GM21528 (cell line): ENCODE data around the gene ETS2.
"Not testable (repeated sequence)": the region's sequence is repeated elsewhere in the genome, so short reads cannot be mapped to it uniquely, and the experiment has no call there.

ENCODE experiments used
- ATAC-seq: cut with Tn5 transposase; IDR thresholded peaks from one replicate; pipeline ENCODE4 v1.9.1; 2021; ENCODE audit warnings: mild to moderate bottlenecking, moderate library complexity; ENCODE audit not compliant: unreplicated experiment, low FRiP score

The ETS2 gene

DNA sequence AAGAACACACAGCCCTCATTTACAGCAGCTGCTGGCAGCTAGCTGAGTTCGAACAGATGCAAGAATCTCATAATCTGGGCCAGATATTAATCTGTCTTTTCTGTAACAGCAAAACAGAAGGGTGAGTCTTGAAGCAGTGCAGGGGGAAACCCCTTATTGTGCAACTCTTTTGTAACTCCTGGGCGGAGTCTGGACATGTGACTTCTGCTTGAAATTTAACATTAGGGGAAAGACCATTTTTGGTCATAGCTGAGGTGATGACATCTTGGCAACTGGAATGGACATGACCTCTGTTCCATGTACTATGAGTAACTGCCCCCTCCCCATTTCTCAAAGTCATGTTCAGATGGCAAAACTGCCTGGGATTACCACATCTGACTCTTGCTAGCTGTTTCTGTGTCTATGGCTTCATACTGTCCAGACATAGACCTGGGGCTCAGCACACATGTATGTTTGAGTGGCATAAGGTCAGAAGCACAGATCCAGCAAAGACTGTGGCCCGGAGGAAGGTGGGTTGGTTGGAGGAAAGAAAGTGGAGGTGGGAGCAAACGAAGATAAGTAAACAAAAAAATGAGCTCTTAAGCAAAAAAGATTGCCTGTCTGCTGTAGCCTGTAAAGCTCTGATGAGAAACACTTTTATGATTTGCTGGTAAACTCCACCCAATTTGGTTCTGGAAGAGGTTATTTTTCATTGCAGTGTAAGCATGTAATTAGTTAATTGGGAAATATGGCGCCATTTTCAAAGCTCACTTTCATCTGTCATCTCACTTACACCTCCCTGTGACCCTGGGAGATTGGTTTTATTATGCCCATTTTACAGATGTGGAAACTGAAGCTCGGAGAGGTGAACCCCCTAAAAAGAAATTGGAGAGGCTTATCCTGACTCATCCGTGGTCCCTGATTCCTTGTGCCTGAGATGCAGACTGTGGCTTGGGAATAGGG lies 26.1 kb downstream of the ETS2 start:
- peak; percentile 86 for ATAC-seq

DNA sequence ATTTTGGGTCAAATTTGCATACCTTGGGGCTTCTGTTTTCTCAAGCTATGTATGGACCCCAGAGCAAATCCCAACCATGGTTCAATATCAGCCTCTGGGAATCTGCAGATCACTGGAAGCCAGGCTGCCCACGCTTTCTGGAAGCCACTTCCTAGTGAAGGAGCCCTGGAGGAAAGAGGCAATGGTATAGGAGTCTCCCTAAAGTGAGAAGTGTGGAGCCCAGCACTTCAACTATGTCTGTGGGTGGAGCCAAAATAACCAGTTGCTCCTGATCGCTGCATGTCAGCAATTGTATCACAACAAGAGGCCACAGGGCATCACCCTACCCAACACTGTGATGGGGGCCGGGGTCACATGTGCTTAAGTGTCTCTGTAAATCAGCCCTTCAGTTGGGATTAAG lies 26.9 kb downstream of the ETS2 start:
- ATAC-seq = no peak

DNA sequence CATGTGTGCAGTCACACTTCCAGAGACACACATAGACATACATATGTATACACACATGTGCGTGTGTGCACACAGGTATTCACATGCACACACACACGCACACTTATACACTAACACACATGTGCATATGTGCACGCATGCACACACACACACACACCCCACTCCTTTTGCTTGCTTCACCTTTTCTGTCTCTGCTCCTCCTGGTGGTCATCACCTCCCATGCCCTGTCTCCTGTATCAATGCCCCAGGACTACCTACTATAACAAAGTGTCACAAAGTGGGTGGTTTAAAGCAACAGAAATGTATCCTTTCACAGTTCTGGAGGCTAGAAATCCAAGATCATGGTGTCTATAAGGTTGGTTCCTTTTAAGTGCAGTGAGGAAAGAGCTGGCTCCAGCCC lies 27.4 kb downstream of the ETS2 start:
- no peak for ATAC-seq

DNA sequence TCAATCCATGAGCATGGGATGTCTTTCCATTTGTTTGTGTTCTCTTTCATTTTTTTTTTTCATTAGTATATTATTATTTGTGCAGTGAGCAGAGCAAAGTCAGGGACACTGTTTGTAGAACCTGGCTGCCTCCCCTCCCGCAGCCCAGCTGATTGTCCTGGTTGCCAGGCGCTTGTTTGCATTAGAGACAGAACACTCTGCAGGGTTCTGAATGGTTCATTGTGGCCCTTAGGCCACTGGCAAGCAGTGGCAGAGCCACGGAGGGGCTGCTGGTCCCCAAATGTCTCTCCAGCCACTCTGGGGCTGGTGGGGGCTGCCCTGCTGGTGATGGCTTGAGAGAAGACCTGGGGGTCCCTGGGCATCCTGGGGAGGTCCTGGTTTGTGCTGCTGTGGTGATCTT lies 29.0 kb downstream of the ETS2 start:
- ATAC-seq = no peak

DNA sequence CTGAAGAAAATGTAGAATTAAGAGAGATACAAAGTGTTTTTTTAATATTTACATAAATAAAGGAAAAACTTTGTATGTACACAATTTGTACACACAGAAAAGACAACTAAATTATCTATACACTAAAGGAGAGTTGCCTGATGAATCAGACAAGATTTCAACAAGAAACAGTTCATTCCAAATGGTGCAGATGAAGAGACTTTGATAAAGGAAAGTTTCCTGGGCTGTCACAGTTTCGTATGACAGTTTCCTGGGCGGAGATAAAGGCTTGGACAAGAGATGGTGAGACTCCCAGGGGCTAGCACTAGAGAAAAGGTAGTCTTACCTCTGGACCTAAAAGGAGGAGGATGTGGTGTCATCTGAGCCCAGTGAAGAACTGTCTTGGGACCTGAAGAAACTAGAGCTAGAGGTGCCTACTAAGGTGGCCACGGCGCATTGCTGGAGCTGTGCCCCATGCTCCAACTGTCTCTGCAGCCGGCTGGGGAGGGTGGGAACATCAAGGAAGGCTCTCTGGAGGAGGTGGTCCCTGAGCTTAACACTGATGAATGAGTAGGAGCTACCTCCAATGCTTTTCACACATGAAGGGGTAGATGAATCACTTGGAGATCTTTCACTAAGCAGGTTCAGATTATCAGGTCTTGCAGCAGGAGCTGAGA lies 32.2 kb downstream of the ETS2 start:
- ATAC-seq = no peak

DNA sequence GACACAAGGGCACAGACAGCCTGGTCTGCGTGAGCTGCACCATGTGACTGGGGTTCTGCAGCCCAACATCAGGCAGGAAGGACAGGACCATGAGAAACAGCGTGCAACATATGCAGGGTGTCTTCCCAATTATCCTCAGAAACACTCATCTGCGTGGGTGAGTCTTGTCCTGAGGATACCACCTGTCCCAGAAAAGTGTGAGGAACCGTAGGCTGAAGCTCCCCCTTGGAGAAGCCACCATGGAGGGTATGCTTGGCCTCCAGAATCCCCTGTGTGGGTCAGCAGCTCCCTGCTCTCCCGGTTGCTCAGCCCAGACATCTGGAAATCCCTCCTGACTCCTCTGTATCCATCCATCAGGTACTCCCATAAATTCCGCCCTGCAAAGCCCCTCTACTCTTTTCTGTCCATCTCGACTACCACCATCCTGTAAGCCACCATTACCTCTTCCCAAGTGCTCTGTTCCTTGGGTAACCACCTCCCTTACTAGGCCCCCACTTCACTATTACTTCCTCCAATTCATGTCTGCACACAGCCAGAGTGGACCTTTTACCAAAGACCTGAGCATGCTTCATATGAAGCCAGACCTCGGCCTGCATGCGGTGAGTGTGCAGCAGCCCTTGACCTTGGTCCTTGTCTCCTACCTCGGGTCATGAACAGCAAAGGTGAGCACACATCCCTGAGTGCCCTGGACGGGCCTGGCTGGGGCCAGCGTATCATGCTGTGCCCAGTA lies 33.0 kb downstream of the ETS2 start:
- no peak for ATAC-seq

DNA sequence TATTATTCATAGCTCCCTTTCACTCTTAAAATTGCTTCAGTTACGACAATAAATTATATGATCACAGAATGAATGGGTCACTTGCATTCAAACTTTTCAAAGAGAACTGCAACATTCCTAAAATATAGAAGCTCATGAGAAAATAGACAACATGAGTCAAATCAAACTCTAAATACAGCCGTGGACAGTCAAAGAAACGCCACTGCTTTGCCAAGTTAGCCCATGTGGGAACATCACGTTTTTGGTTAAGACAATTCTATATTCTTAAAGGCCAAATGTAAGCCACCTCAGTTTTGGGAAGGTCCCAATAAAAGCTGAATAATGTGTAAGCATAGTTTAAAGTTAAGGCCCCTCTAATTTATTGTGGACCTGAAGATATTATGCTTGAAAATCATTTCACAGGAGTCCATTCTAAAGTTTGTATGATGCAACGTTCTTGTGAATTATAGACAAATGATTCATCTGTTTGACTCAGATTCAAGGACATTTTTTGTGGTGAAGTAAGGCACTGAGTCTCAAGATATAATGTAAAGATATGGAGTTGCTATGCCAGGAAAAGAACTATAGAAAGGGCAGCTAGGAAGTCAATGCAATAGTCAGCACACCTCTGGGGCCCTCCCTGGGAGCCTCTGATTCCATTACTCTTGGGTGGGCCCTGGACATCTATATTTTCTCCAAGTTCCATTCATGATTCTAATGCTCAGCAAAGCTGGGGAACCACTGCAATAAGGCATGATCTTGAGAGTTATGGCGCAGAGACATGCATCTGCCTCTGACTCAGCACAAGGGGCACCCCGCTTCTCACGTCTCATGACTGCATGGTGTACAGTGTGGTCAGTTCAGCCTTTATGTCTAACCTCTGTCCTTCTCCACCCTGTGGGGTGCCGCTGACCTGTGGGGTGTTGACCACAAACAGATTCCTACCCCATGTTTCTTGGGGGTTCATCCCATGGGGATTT lies 33.9 kb downstream of the ETS2 start:
- ATAC-seq = no peak

DNA sequence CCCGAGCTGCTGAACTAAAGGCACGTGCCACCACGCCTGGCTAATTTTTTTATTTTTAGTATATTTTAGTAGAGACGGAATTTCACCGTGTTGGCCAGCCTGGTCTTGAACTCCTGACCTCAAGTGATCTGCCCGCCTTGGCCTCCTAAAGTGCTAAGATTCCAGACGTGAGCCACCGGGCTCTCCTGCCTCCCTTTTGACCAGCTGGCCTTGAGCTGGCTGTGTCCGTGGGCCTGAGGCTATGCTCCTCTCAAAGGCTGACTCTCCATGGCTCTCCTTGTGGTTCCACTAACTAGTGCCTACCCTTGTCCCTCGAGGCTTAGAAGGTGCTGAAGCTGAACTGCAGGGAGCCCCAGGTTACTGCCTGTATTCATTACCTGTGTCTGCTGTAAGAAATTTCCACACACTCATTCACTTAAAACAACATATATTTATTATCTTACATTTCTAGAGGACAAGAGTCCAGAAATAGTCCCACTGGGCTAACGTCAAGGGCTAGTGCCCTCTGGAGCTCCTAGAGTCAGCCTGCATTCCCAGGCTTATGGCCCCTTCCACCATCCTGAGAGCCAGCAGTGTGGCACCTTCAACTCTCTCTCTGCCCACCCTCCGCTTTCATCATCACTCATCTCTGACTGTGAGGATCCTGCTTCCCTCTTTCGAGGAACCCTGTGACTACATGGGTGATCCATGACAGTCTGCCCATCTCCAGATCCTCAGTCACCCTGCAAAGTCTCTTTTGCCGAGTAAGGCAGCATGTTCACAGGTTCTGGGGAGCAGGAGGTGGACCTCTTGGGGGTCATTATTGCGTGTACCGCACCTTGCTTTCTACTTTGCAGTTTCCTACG lies 34.9 kb downstream of the ETS2 start:
- ATAC-seq = no peak

DNA sequence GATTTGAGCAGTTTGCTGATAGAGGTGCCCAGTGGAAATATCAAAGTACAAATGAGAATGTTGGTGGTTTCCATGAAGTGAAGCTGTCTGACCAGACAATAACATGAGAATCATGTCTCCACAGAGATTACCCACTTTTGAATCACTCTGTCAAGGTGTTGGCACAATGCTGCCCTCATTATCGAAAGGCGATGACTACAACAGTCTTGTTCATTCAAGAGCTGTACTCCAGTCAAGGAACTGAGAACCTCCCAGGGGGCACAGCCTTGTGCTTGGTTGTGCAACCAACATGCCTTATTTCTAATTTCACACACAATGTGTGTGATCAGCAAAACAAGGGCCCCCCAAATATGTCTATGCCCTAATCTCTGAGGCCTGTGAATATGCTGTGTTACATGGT lies 35.7 kb downstream of the ETS2 start:
- no peak for ATAC-seq

DNA sequence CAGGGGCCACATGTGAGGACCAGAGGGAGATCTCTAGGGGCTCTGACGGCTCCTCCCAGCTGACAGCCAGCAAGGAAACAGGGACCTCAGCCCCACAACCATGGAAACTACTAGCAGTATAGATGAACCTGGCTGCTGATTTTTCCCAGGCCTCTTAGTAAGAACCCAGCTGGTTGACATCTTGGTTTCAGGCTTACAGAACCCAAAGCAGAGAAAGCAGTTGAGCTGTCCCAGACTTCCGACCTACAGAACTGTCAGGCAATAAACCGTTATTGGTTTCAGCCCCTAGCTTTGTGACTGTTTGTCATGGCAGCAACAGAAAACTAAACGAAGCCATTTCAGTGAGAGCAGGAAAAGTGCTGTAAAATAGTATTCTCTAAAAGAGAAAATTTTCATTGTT lies 36.4 kb downstream of the ETS2 start:
- ATAC-seq = no peak

DNA sequence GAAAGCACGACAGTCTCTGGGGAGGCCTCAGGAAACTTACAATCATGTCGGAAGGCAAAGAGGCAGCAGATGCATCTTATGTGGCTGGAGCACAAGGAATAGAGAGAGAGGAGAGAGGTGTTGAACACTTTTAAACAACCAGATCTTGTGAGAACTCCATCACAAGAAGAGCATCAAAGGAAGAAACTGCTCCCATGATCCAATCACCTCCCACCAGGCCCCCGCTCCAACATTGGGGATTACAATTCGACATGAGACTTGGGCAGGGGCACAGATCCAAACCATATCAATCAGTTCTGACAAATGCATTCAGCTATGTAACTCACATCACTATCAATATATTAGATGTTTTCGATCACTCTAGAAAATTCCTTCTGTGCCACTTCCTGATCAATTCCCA lies 37.6 kb downstream of the ETS2 start:
- ATAC-seq = no peak

DNA sequence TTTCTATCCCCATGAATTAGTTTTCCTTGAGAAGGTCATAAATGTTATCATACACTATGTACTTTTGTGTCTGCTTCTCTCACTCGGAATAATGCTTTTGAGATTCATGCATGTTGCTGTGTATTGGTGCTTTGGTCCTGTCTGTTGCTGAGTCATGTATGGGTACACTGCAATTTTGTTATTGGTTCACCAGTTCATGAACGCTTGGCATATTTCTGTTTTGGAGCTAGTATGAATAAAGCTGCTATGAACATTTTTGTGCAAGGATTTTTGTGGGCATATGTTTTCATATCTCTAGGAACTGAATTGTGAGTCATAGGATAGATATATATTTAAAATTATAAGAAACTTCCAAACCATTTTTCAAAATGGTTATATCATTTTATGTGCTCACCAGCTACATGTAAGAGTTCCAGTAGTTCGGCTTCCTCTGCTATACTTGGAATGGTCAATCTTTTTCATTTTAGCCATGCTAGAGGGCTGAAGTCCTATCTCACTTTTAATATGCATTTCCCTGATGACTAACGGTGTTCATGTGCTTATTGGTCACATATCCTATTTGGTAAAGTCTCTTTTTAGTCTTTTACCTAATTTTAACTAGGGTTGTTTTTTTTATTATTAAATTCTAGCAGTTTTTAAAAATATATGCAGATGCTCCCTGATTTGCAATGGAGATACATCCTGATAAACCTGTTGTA lies 38.2 kb downstream of the ETS2 start:
- no peak for ATAC-seq

DNA sequence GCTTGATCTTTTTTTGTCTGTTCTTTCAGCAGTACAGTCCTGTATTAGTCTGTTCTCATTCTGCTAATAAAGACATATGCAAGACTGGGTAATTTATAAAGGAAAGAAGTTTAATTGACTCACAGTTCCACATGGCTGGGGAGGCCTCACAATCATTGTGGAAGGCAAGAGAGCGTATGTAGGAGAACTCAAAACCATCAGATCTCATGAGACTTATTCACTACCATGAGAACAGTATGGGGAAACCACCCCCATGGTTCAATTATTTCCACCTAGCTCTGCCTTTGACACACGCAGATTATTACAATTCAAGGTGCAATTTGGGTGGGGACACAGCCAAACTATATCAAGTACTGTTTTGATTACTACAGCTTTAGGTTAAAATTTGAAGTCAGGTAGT lies 39.6 kb downstream of the ETS2 start:
- ATAC-seq = not testable (repeated sequence)

DNA sequence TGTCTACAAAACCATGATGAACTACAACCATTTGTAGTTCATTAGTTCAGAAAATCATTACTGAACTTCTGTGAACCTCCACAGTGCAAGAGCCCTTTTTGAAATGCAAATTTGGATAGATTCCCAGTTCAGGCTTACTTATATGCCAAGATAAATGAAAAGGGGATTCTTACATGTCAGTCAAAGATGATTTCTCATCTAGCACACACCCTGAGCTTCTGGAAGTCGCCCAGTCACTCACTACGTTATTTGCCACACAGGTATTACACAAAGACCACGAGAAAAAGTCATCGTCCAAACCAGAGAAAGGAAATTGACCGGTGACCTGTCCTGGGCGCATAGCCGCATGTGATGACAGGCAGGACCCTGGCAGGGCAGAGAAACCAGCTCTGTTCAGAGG lies 41.8 kb downstream of the ETS2 start:
- no peak for ATAC-seq

DNA sequence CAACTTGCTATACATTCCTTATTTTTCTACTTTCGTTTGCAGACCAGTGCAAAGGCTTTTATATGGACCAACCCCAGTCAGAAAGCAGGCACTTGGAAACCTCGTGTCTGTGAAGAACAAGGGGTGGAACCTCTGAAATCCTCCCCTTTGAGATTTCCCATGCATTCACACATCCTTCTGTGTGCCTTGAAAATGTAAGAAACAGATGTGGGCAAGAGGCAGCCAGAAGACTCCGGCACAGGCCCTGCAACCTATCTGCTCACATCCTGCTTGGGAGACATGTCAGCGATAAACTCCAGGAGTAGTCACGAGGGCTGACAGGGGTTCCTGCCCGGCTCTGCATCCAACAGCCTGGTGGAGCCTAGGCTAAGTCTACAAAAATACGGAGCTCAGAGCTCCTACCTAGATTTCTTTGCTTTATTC lies 42.5 kb downstream of the ETS2 start:
- no peak for ATAC-seq

DNA sequence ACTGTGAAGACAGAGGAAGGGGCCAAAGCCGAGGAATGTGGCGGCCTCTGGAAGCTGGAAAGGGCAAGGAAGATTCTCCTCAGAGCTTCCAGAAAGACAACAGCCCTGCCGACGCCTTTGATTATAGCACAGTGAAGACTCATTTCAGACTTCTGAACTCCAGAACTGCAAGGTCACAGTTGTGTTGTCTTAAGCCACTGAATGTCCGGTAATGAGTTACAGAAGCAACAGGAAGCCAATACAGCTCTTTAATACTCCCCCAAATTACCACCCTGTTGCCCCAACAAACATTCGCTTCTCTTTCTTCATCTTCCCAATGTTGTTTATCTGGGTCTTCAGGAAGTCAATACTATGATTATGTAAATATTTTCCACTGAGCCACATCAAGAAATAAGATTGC lies 44.0 kb downstream of the ETS2 start:
- no peak for ATAC-seq

DNA sequence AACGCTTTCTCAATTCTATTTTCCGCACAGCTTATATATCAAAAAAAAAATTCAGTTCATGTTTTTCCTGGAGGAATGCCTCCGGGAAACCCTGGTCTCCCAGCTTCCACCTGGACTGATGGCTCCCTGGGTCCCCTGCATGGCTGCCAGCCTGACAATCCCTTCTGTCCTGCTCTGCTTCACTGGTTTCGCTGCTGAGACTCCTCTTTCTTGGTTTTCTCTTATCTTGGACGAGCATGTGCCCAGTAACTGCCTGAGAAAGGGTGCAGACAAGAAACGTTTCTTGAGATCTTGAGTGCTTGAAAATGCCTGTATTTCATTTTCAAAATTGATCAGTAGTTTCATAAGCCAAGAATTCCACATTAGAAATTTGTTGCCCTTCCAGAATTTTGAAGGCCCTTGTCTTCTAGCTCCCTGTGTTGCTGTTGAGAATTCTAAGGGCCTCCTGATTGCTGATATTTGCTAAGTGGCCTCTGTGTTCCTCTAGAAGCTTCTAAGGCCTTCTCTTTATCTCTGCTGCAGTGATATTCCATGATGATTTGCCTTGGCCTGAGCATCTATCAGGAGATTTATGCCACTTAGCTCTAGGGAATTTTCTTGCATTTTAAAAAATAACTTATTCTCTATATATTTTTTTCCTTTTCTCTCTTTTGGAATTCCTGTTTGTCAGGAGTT lies 44.7 kb downstream of the ETS2 start:
- ATAC-seq = no peak

DNA sequence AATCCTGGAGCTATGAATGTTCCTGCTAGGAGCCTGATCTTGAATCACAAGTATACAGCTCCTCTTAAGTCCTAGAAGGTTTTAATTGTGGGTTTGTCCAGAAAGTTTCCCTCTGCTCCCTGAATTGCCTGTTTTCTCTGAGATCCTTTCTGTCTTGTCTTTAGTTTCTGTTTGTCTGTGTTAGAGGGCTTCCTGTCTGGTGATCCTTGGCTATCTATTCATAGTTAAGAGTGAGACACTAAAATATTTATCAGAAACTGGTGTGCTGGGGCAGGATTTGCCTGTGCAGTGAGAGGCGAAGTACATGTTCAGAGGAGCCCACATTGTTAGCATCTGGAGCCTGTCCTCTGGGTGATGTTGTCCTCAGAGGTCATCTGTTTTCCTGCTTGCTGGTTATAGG lies 45.4 kb downstream of the ETS2 start:
- no peak for ATAC-seq
